CD4-positive, alpha-beta T cell treated with Interleukin-1 beta for 1 hour (primary cell): ENCODE measurements around the gene GAK.
A peak's percentile ranks its signal among the peaks of the same experiment; 100 is the strongest.
"Not testable (repeated sequence)": the region's sequence is repeated elsewhere in the genome, so short reads cannot be mapped to it uniquely, and the experiment has no call there.

ENCODE experiments used
- DNase-seq, 2 donors: peaks; one replicate each; pipeline ENCODE4 v3.0.0-alpha.2; 2020 to 2022

The GAK gene

DNA sequence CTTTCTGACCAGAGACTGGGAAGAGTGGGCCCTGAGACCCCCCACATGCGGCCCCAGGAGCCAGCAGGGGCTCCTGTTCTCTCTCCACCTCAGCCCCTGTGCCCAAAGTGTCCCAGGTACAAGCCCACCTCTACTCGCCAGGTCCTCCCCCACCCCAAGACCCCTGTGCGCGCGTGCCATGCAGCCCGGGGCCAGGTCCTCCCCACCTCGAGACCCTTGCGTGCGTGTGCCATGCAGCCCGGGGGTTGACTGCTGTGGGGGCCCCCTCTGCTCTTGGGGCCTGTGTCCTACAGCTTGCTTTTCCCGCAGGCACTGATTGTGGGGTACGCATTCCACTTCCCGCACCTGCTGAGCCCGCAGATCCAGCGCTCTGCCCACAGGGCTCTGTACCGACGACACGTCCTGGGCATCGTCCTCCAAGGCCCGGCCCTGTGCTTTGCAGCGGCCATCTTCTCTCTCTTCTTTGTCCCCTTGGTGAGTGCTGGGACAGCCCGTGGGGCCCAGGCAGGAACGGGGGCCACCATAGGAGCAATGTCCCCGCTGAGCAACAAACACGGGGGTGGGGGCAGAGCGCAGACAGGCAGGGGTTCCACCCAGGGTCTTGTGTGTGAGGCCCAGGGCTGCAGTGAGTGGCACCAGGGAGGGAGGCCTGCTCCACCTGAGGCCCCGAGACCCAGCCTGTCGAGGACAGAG is 20.9 kb upstream of the GAK start:
- no peak for DNase-seq

DNA sequence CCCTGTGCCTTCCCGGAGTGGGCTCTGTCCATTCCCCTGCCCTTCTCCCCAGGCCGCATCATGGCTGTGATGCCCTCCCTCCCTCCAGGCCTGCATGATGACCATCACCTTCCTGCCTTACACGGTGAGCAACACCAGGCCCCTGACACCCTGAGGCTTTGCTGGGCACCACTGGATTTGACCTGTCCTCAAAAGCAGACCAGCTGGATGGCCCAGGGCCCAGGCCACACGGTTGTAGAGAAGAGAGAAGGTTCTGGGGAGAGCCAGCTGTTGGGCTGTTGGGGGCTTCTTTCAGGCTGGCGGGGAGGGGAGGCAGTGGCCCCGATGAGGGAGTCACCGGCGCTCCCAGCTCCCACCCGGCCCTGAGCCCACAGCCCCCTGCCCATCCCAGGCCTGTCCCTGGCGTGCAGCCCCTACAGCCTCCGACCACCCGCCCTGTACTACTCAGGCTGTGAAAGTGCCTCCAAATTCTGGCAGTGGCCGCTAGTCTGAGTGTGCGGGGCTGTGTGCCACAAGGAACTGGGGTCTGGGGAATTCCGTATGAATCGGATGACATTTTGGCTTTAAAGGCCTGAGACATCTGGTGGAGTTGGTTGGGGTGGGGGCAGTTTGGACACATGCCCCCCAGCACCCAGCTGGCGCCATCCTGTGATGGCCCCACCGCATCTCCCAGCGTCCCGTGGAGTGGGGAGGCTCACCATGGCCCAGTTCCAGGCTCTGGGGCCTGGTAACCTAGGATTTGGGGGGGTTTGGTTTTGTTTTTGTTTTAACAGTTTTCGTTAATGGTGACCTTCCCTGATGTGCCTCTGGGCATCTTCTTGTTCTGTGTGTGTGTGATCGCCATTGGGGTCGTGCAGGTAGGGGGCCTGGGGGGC is 19.7 kb upstream of the GAK start:
- no peak for DNase-seq

DNA sequence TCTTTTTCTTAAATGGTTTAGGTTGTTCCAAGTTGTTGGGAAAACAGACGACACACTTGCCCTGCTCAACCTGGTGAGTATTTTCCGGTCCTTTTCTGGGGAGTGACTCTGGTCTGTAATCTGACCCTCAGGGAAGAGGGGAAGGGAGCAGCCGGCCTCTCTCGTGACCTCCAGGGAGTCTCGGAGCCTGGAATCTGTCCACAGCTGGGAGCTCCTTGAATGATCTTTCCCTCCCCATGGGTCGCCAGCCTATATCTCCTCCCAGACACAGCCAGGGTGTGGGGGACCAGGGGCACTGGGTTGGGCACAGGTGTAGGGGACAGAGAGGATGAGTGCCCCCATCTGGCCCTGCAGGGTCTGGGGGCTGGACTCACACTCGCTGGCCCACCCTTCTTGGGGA is 19.1 kb upstream of the GAK start:
- no peak for DNase-seq

DNA sequence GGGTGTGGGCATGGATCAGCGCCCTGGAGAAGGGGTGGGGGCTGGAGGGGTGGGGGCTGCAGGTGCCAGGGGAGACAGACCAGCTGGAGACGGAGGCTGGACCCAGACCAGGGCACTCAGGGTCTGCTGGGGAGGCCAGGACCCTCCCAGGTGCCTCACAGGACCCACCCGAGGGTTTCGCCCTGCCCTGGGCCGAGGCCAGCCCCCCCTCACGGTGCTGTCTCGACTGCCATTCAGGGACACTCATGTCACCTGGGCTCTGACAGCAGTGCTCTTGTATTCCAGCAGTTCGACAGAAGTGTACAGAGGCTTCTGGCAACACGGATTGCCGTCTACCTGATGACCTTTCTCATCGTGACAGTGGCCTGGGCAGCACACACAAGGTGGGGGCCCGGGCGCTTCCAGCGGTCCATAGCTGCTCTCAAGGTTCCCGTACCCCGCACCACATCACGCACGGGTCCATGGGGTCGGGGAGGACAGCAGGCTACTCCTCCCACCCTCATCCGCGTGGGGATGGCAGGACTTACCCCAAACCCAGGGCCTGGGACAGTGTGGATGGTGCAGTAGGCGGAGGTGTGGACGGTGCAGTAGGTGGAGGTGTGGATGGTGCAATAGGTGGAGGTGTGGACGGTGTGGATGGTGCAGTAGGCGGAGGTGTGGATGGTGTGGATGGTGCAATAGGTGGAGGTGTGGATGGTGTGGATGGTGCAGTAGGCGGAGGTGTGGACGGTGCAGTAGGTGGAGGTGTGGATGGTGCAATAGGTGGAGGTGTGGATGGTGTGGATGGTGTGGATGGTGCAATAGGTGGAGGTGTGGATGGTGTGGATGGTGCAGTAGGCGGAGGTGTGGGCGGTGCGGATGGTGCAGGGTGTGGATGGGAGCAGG is 18.3 kb upstream of the GAK start:
- no peak for DNase-seq

DNA sequence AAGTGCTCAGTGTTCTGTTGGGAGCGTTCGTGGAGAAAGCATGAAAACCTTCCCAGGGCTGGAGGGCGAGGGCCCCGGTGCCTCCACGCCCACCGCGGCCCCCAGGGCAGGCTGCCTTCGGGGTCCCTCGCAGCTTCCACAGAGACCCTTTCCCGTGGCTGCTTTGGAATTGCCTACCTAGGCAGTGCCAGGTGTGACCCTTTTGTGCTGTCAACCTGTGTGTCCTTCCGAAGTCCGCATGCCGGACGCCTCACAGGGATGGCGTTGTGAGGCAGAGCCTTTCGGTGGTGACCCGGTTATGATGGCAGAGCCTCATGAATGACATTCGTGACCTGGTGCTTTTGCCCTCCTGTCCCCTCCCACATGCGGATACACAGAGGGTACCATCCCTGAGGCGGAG is 17.5 kb upstream of the GAK start:
- no peak for DNase-seq

DNA sequence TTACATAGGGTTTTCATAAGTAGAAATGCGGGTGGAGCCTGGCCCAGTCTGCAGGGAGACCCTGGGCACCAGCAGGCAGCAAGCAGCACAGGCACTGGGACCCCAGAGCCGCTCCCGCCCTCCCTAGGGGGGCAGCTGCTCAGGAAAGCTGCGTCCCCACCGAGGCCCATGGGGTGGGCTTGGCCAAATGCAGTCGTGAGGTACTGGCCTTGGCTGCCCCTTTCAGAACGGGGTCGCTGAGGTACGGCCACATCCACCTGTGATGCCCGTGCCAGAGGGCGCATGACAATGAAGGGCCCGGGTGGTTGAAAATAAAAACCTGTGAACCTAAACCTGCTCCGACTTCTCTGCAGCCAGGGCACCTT is 16.8 kb upstream of the GAK start:
- no peak for DNase-seq

DNA sequence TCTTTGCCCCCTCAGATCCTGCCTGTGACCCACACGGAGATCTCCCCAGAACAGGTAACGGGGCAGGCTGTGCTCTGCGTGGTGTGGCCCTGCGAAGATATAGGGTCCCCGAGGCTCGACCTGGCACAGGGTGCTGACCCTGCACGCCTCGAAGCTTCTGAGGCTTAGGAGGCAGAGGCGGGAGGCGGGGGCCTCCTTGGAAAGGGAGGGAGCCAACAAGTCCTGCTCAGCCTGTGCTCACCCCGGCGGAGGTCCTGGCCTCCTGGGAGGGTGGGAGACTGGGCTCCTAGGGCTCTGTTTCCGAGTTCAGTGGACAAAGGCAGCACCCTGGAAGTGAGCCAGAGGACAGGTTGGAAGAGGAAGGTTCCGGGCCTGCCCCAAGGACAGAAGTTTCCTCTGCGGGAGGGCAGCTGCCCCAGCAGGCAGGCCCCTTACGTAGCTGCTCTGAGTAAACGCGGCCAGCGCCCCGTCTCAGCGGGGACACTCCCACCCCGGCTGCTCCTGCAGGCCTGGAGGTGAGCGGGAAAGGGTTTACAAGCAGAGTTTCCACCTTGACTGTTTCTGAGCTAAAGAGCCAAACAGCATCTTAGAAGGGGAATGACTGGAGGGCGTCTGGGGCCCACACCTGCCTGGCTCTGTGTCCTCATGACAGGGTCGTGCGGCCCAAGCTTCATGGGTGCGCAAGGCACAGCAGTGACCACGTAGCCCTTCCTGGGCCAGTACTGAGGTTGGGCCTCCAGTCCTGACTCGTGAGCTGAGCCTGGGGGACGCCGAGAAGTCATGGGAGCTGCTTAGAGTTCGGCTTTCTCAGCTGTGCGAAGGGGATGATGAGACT is 16.2 kb upstream of the GAK start:
- no peak for DNase-seq

DNA sequence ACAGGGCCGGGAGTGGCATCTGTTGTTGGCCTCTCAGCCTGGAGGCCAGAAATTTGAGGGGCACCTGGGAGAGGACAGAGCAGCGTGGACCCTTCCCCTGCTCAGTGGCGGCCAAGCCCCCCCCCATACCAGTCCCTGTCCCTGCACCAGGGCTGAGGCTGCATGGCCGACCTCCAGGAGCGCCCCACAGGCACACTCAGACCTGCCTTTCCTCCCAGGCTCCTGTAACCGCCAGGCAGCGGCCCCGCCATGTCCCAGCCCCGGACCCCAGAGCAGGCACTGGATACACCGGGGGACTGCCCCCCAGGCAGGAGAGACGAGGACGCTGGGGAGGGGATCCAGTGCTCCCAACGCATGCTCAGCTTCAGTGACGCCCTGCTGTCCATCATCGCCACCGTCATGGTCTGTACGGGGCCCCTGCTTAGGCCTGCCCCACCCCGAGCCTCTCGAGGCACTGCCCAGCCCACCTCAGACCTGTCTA is 15.4 kb upstream of the GAK start:
- no peak for DNase-seq

DNA sequence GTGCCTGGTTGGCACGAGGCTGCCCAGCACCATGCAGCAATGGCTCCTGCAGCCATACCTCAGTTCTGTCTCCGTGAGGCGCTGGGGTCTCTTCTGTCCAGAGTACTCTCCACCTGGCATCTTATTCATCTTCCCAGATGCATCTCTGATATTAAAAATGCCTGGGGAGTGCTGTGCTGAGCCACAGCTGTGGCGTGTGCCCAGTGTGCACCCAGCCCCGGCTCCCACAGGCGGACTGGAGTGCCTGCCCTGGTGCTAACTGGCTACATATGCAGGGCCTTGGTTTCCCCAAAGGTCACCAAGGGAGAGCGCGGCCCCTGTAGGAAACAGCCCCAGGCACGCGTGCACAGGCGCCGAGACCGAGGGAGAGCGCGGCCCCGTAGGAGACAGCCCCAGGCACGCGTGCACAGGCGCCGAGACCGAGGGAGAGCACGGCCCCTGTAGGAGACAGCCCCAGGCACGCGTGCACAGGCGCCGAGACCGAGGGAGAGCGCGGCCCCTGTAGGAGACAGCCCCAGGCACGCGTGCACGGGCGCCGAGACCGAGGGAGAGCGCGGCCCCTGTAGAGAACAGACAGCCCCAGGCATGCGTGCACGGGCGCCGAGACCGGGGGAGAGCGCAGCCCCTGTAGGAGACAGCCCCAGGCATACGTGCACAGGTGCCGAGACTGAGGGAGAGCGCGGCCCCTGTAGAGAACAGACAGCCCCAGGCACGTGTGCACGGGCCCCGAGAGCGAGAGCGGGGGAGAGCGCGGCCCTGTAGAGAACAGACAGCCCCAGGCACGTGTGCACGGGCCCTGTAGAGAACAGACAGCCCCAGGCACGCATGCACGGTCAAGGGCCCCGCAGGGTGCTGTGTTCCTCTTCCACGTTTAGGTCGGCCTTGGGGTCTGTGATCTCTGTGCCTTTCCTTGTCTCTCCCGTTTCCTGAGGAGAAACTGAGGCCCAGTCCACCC is 14.7 kb upstream of the GAK start:
- no peak for DNase-seq

DNA sequence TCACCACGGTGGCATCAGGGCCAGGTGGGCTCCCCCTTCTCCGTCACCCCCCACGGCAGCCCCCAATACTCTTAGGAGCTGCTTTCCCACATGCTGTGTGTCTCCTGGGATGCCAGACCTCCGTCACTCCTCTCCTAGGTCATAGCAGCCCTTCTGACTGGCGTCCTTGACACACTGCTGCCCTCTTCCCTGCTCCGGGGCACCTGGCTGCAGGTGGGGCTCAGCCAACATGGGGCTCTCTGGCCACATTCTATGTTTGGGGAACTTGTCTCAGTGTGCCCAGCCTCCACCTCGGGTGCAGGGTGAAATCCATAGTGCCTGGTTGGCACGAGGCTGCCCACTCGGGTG is 14.0 kb upstream of the GAK start:
- no peak for DNase-seq

DNA sequence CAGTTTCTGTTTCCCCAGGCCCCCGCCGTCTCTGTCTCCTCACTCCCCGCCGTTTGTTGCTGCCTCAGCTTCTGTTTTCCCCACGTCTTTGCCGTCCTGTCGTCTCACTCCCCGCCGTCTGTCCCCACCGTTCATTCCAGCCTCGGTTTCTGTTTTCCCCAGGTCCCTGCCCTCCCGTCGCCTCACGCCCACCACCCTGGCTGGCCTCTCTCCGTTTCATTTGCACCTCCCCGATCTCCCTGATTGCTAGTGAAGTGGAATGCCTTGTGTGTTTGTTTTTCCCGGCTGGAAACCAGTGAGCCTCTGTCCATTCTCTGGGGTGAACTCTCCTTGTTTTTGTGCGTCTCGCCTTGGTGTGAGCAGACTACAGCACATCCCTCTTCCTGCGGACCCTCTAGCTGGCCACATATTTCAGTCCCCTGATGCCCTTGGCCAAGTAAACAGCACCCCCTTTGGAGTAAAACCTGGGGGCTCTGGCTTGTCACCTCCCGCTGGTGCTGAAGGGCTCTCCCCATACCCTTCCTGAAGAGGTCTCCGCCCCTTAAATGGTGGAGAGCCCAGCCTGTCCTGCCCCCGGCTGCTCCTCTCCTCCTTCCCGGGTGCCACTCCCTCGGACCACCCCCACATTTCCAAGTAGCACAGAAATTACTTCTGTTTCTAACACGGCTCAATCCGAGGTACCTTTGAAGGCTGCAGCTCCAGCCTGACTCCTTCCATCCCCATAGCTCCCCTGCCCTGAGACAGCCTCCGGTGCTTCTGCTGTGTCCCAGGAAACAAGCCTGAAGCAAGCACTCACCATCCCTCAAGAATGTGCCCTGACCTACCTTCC is 13.4 kb upstream of the GAK start:
- DNase-seq, result no peak

DNA sequence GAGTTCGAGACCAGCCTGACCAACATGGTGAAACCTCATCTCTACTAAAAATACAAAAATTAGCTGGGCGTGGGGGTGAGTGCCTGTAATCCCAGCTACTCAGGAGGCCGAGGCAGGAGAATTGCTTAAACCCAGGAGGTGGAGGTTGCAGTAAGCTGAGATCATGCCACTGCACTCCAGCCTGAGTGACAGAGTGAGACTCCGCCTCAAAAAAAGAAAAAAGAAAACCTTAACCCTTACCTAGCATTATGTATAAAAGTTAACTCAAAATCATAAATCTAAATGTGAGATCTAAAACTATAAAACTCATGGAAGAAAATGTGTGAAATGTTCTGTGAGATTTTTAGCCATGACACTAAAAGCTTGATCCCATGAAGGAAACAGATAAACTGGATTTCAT is 7.4 kb upstream of the GAK start:
- not testable (repeated sequence) for DNase-seq

DNA sequence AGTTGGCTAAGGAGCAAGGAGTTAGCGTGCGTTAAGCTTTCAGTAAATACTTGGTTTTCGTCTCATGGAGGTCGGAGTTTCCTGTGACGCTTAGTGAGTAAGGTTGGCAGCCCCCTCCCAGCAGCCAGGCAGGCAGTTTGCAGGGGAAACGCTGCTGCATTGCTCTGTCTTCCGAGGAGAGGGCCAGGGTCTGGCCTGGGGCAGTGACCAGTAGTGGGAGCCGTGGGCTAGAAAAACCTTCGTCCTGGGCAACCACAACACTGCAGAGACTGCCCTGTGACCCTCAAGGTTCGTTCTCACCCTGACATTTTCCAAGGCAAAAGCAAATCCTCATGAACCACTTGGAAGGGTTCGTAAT is 576 bp upstream of the GAK start:
- no peak for DNase-seq

DNA sequence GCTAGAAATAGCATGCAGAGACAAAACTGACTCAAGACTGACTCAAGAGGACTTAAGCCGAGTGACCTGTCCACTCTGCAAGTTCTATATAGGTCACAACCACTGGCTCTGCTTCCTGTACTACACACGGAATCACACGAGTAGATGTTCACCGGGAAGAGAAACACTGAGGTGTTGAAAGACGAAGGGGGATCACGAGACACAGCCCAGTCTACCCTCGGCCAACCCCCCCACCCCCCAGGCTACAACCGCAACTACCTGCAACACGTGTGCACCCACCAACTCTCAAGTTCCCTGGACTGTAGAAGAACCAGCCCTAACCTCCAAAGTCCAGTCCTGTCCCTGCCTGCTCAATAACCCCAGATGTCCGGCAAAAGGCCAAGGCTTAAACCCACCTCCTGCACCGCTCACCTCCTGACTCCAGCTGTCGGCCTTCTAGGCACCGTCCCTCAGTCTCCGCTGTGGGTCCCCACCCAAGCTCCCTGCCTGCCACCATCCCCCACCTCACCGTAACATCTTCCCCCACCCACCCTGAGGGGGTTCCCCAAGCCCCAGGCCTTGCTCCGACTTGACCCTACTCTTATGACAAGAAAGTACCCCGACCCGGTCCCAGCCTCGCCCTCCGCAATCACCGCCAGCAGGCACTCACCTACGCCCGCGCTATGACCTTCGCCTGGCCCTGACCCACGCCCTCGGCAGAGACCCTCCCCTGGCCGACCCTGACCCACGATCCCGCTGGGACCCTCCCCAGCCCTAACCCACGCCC is 739 bp downstream of the GAK start:
- DNase-seq, result peak; percentile 42 to 46

DNA sequence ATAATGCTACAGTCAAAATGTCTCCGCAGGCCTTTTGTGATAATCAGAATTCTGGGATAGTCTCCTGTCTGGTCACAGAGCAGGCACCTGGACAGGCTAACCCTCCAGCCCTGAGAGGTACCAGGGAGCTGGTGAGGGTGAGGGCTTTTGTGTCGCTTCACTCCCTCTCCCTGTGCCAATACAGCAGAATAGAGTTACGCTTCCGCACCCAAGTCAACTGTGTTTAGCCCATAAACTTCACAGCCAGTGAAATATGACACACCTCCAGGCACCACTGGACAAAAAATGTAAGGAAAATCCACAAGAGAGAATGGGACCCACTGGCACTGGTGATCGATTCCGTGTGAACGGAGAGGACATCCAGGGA is 1.3 kb downstream of the GAK start:
- DNase-seq, result no peak

DNA sequence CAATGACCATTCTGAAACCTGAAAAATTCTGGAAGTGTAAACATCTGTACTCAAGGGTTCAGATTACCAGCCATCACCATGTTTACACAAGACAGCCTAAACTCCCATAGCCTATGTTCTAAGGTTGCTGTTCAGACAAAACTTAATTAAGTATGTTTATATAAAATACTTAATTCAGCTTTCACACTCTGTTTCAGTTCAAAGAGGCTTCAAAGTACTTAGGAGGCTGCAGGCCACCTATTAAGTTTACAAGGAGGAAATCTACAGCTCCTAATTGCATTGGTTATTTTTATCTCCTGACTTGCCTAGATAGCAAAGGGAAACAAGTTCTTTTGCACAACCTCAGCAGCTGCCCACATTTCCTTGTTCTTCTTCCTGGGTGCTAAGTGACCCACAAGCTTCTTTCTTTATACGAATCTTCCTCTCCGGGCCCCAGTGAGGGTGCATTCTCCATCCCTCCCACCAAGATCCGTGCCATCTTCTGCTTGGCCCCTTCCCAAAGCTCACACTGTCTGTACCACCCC is 2.0 kb downstream of the GAK start:
- peak in 1 of 2 donors; percentile 17 for DNase-seq

DNA sequence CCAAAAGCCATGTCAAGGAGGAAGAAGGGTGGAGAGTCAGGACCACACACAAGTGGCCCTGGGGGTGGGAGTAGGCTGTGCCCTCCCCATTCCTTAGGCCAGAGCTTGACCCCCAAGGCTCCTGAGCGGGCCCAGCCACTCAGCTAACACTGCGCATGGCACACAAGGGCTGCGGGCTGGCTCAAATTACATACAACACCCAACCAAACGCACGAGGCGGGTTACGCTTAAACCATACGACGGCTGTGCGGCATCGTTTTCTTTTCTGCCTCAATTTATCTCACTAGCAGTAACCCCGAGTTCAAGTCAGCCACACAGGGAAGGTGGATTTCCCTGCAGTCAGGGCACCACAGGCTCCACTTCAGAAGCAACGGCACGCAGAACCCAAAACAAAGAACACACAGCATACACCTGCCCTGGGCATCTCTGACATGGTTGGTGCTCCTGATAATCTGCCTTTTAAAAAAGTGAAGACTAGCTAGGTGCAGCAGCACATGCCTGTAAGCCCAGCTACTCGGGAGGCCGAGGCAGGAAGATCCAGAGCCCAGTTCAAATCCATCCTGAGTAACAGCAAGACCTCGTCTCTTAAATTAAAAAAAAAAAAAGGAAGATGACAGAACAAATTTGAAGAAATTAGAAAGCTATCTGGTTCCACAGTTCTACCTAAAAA is 2.9 kb downstream of the GAK start:
- DNase-seq, result no peak

DNA sequence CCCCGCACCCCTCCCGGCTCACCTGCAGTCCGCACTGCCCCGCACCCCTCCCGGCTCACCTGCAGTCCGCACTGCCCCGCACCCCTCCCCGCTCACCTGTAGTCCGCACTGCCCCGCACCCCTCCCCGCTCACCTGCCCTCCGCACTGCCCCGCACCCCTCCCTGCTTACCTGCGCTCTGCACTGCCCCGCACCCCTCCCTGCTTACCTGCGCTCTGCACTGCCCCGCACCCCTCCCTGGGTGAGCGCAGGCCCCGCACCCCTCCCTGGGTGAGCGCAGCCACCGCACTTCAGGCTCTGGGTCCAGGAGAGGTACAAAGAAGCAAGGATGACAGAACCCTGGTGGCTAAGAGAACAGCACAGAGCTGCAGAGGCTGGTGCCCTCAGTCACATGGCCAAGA is 4.5 kb downstream of the GAK start:
- DNase-seq, result not testable (repeated sequence)

DNA sequence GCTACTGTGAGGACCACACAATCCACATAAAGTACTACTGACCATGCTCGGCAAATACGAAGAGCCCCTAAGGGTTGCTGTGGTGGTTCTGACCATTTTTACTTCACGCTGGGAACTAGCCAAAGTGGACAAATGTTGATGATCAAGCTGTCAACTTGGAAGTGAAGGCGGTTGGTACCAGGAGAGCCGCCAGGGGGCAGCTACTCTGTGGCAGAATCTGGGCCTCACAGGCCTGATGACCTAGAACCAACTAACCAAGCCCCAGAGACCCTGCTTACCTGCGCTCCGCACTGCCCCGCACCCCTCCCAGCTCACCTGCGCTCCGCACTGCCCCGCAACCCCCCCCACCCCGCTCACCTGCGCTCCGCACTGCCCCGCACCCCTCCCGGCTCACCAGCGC is 5.6 kb downstream of the GAK start:
- DNase-seq, result no peak
